Measurements from ENCODE around the gene TULP1. TPM values are rescaled to one million over a fixed set of nuclear protein-coding genes. Genes with fewer than 3 reads are reported as not detected.

TULP1 gene
- total and polyA plus RNA-seq, 2 of the 4 experiments (the other 2 are of a cell fraction): not detected

DNA sequence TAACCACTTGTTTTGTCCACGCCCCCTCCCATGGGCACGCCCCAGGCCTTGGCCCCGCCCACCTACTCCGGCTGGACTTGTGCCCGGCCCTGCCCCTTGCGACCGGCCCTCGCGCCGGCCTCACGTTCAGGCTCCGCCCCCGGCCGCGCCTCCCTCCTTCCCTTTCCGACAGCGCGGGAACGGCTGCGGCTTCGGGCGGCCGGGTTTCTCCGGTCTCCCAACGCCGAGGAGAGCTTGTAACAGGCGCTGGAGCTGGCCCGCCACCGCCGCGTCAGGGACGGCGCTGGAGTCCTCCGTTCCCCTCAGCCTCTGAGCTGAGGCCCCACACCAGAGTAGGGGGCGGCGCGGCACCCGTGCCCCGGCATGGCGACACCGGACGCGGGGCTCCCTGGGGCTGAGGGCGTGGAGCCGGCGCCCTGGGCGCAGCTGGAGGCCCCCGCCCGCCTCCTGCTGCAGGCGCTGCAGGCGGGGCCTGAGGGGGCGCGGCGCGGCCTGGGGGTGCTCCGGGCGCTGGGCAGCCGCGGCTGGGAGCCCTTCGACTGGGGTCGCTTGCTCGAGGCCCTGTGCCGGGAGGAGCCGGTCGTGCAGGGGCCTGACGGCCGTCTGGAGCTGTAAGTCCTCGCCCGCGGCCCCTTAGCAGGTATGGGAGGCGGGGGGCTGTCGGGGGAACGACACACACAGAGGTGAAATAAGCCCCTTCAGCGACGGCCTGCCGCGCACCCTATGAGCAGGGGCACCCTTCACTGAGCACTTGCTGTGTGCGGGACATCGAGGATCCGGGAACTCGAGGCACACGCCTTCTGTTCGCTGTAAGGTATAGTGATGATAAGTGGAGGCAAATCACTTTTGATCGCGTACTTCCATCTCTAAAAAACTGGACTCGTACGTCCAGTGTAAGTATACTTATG, 60.3 kb downstream of the TULP1 start, which contains the start of gene FANCE:
FANCE (plus strand) TSS at position 156 of the 908 bp plus-strand sequence; CDS start at position 364, 208 bp downstream.
- peak within 1 kb of the TSS; percentile 19; the same call in 1 of the 3 replicates for H2BK15ac ChIP-seq (ENCODE audit: low read depth, low read length)
- no peaks in the 10 kb centered on the region for H3K27me3 ChIP-seq (ENCODE audit: control insufficient read depth, insufficient read depth, low read length)
- peaks cover 10% of the 10 kb centered on the region for H3K36me3 ChIP-seq (ENCODE audit: control insufficient read depth, insufficient read depth, low read length)
- POLR2A ChIA-PET (ENCODE audit: unreplicated experiment): no interaction called here
- peak within 1 kb of the TSS; percentile 73 for H3K23ac ChIP-seq (ENCODE audit: low read depth, low read length)
- H2BK20ac ChIP-seq (ENCODE audit: low read depth, low read length): no peak within 1 kb of the TSS
- ATAC-seq (ENCODE audit: low read depth): peak; percentile 96
- peaks cover 9 to 37% of the 10 kb centered on the region in 2 experiments for H3K79me1 ChIP-seq (ENCODE audit: low read depth in 1 of 2, low read length in 2 of 2)
- in situ Hi-C loops (cut with MboI; ENCODE audit: low sequenced_read_pairs): loop anchor here (5.0 kb wide), 1 partner anchor 110 kb away; the partner anchor contains the start of gene PPARD
- CTCF ChIA-PET: interaction anchor here (1.0 to 1.6 kb wide), 2 partner anchors 111 to 124 kb away, joined by 4 to 5 read pairs; no protein-coding TSS in a partner anchor
- peak within 1 kb of the TSS; percentile 27; the same call in 1 of the 2 replicates for H2AK5ac ChIP-seq (ENCODE audit: low read depth, low read length)
- peak within 1 kb of the TSS; percentile 98 for H2AFZ ChIP-seq (replicated peaks; ENCODE audit: low read length, poor library complexity)
- H4K8ac ChIP-seq (ENCODE audit: low read depth in 2 of 2, low read length in 2 of 2): peak within 1 kb of the TSS in 1 of 2 experiments; percentile 36; a peak in 1 of 4 replicates
- H3K4me2 ChIP-seq (ENCODE audit: low read depth, low read length): peak within 1 kb of the TSS; percentile 97
- no peak for TF ChIP-seq CEBPB (IDR thresholded peaks at IDR 0.05; ENCODE audit: low read depth, low read length)
- TF ChIP-seq MAFK (IDR thresholded peaks at IDR 0.05; ENCODE audit: low read depth, low read length): no peak
- no peak for TF ChIP-seq POLR2A (IDR thresholded peaks at IDR 0.05; ENCODE audit: low read depth, low read length)
- no peak for TF ChIP-seq RAD21 (IDR thresholded peaks at IDR 0.05; ENCODE audit: low read length)
- peak; percentile 89 for TF ChIP-seq MXI1 (IDR thresholded peaks at IDR 0.05; ENCODE audit: borderline replicate concordance, low read depth, low read length)
- TF ChIP-seq, protein P1, sequence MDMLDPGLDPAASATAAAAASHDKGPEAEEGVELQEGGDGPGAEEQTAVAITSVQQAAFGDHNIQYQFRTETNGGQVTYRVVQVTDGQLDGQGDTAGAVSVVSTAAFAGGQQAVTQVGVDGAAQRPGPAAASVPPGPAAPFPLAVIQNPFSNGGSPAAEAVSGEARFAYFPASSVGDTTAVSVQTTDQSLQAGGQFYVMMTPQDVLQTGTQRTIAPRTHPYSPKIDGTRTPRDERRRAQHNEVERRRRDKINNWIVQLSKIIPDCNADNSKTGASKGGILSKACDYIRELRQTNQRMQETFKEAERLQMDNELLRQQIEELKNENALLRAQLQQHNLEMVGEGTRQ (IDR thresholded peaks at IDR 0.05; ENCODE audit: low read depth, low read length): no peak
- TF ChIP-seq NFE2L2 (IDR thresholded peaks at IDR 0.05; ENCODE audit: low read depth, low read length): no peak
- peak; percentile 82; the same call in 1 of the 2 replicates for TF ChIP-seq MAZ (IDR thresholded peaks at IDR 0.05; ENCODE audit: borderline replicate concordance, low read depth, low read length)
- TF ChIP-seq BHLHE40 (IDR thresholded peaks at IDR 0.05; ENCODE audit: low read depth, low read length): peak; percentile 62
- peak; percentile 86 for DNase-seq
- peak within 1 kb of the TSS; percentile 87 for H3K4me3 ChIP-seq (ENCODE audit: insufficient read depth, low read depth, low read length)
- peak within 1 kb of the TSS; percentile 86 for H2AK9ac ChIP-seq (replicated peaks; ENCODE audit: low read depth, low read length, poor library complexity)
- peak within 1 kb of the TSS; percentile 34 for H2BK5ac ChIP-seq (ENCODE audit: low read depth, low read length, poor library complexity, severe bottlenecking)
- dilution Hi-C loops (cut with HindIII; ENCODE audit: low sequenced_read_pairs, unreplicated experiment): no loop called here
- peak within 1 kb of the TSS; percentile 50; the same call in 1 of the 2 replicates for H3K4ac ChIP-seq (ENCODE audit: low read depth, low read length)
- H3K27ac ChIP-seq (ENCODE audit: insufficient read depth, low read length): peak within 1 kb of the TSS; percentile 68
- peak within 1 kb of the TSS; percentile 38 for H3K14ac ChIP-seq (replicated peaks; ENCODE audit: low read depth, low read length)
- H4K5ac ChIP-seq (ENCODE audit: low read depth, low read length): no peak within 1 kb of the TSS
- H4K20me1 ChIP-seq (ENCODE audit: insufficient read depth, low read length): peaks cover 4% of the 10 kb centered on the region; the same call in 1 of the 2 replicates
- WGBS, 2 experiments (ENCODE audit: extremely low coverage in 2 of 2, insufficient read length in 1 of 2): 1% methylated on average over 22 of the region's 87 CpGs; no CpG with 5 or more reads in 1 of the 2 experiments
- no TSS peak for BruUV-seq (replicated peaks)
- peak within 1 kb of the TSS; percentile 6; the same call in 1 of the 2 replicates for H2BK120ac ChIP-seq (ENCODE audit: low read depth, low read length)
- peaks cover 6% of the 10 kb centered on the region for H3K4me1 ChIP-seq (ENCODE audit: control insufficient read depth, insufficient read depth, low read length)
- no peak within 1 kb of the TSS for H4K91ac ChIP-seq (ENCODE audit: insufficient read depth, low read depth, low read length)
- intact Hi-C loops (cut with micrococcal nuclease): loop anchor here (5.0 to 10.0 kb wide), 2 partner anchors 155 to 308 kb away; partner anchors contain the start of genes DEF6 and TCP11
- peak within 1 kb of the TSS; percentile 79 for H3K9ac ChIP-seq (ENCODE audit: low read depth, low read length)
- no peak within 1 kb of the TSS; the same call in 1 of the 2 replicates for H3K18ac ChIP-seq (ENCODE audit: low read depth, low read length)
- H3K56ac ChIP-seq (ENCODE audit: extremely low read depth, insufficient read depth, low read length): no peak within 1 kb of the TSS
- no peaks in the 10 kb centered on the region for H3K9me3 ChIP-seq (ENCODE audit: control insufficient read depth, insufficient read depth, low read length)
- H3K9me1 ChIP-seq (ENCODE audit: insufficient read depth, low read length): peaks cover 4% of the 10 kb centered on the region

All from IMR-90 (cell line).